Pancreas (tissue), 10 donors: ENCODE measurements around the gene PROCR. TPM values are rescaled to one million over a fixed set of nuclear protein-coding genes. Genes with fewer than 3 reads are reported as not detected.

Experiments
- ATAC-seq, 4 donors: fragments of 200-7000 bp; cut with Tn5 transposase; one replicate each; pipeline versions ENCODE4 v1.8.0 to v1.9.1; 2020; ENCODE audit warnings: mild to moderate bottlenecking in 4 of 4, moderate library complexity in 4 of 4
- DNase-seq, 6 donors: peaks; one replicate each; pipeline ENCODE4 v3.0.0-alpha.2; 2020
- FAIRE-seq: peaks from 2 replicates; lab custom pipeline; 2012; peaks lifted over from hg19 to GRCh38; lab: Jason Lieb, UNC
- H3K27ac ChIP-seq, 4 donors: fragments of 200-600 bp; sonication (generic); 1 replicate in 3 of 4; 2 replicates in 1 of 4; pipeline versions ENCODE4 v1.5.0 to v1.8.0; 2020
- H3K27me3 ChIP-seq, 4 donors: fragments of 200-600 bp; one replicate each; pipeline ENCODE4 v1.8.0; 2021
- H3K36me3 ChIP-seq, 3 donors: fragments of 200-600 bp; sonication (generic) in 1 of 3; one replicate each; pipeline versions ENCODE4 v1.5.0 to v1.8.0; 2020 to 2021
- H3K4me1 ChIP-seq, 3 donors: fragments of 200-600 bp; one replicate each; pipeline ENCODE4 v1.8.0; 2021
- H3K4me3 ChIP-seq, 4 donors: fragments of 200-600 bp; sonication (generic) in 2 of 4; one replicate each; pipeline versions ENCODE4 v1.5.0 to v1.8.0; 2020 to 2021
- H3K9me3 ChIP-seq, 4 donors: fragments of 200-600 bp; one replicate each; pipeline ENCODE4 v1.8.0; 2021
- WGBS, 2 donors: extraction: QIAGEN DNeasy Blood & Tissue Kit; methylation state at CpG; one replicate each; pipeline ENCODE4 v1.1.7; 2013; 5-methylcytosine and 5-hydroxymethylcytosine counted together
- intact Hi-C, 3 donors: fragments of 100-400 bp; cut with DNase I; formaldehyde crosslinking; loops; one replicate each; pipeline versions ENCODE4 v1.11.1 to v1.14.2; 2022
- polyA plus RNA-seq, 2 donors: library from polyadenylated mRNA; stranded (reverse); fragments of 200-250 nt; gene quantifications; one replicate each; pipeline ENCODE4 v1.2.3, GENCODE V29; 2013
- total RNA-seq, 6 donors: library from RNA; stranded (reverse); fragmentation: NEBNext Ultra II Directional in 4 of 6; extraction: Animal tissue kit (Norgen Biotek cat#: 25700) in 4 of 6; gene quantifications; one replicate each; pipeline versions ENCODE4 v1.2.1 to v1.2.4, GENCODE V29; 2021 to 2023
- TF ChIP-seq, protein P1 (sequence below), 4 donors: fragments of 200-600 bp; sonication (generic) in 3 of 4; IDR thresholded peaks; one replicate each; pipeline versions ENCODE4 v1.5.0 to v1.8.0; 2021; ENCODE audit warnings: antibody characterized with exemption in 4 of 4
- donor health status: healthy with polysubstance abuse.
- donor health status: DM: no; HTN: no; CAD: no; lungs with moderate emphysema.
- donor health status: DM: no; HTN: no; CAD: no.
- donor health status: control.
- donor health status: control.
- donor health status: Bipolar disorder and iron deficiency.
- donor health status: DM: yes; HTN: yes; CAD: no.
- donor health status: DM: no; HTN: no; CAD: no.
- donor health status: DM: no; HTN: no; CAD: no.
- donor health status: DM: yes; HTN: yes; CAD: no.

Gene PROCR
- total and polyA plus RNA-seq, 8 donors, result 3.2 to 16.8 (median 10.8) TPM

GRCh38 chr20:35131934-35132333 lies 39.9 kb upstream of the PROCR start:
- H3K4me3 ChIP-seq, result no peak overlapping the region
- FAIRE-seq (no peak), ATAC-seq (no peak), DNase-seq (no peak)
- 83 to 85% methylated on average over 4 of the region's 4 CpGs for WGBS, 2 donors
- H3K36me3 ChIP-seq, result peaks cover 0 to 51% (median 11%) of the 10 kb centered on the region in 3 donors
- H3K27me3 ChIP-seq, result no peaks in the 10 kb centered on the region
- H3K4me1 ChIP-seq, result peaks cover 0 to 10% (median 6%) of the 10 kb centered on the region in 3 donors
- no peak overlapping the region for H3K27ac ChIP-seq
- intact Hi-C loops, result no loop called here
- no peaks in the 10 kb centered on the region for H3K9me3 ChIP-seq
- TF ChIP-seq, protein P1, sequence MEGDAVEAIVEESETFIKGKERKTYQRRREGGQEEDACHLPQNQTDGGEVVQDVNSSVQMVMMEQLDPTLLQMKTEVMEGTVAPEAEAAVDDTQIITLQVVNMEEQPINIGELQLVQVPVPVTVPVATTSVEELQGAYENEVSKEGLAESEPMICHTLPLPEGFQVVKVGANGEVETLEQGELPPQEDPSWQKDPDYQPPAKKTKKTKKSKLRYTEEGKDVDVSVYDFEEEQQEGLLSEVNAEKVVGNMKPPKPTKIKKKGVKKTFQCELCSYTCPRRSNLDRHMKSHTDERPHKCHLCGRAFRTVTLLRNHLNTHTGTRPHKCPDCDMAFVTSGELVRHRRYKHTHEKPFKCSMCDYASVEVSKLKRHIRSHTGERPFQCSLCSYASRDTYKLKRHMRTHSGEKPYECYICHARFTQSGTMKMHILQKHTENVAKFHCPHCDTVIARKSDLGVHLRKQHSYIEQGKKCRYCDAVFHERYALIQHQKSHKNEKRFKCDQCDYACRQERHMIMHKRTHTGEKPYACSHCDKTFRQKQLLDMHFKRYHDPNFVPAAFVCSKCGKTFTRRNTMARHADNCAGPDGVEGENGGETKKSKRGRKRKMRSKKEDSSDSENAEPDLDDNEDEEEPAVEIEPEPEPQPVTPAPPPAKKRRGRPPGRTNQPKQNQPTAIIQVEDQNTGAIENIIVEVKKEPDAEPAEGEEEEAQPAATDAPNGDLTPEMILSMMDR (IDR thresholded peaks at IDR 0.05), result no peak

DNA sequence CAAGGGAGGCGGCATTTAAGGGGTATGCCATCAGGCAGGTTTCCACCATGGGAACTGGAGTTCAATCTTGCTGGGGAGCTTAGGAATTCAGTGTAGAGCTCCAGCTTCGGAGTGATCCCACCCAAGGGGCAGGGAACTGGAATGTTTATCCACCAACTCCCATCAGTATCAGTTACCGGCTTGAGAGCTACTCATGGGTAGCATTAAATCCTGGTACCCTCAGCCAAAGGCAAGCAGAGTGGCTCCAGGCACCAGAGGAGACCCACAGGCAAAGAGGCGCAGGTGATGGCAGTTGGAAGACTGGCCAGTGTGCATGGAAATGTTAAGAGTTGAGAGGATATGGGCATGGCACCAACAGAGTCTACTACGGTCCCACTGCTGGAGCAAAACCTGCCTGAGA lies 38.8 kb upstream of the PROCR start:
- TF ChIP-seq, protein P1 (IDR thresholded peaks at IDR 0.05), result no peak
- no peak for FAIRE-seq

GRCh38 chr20:35133735-35134134 lies 38.1 kb upstream of the PROCR start:
- intact Hi-C loops, result no loop called here
- Histone ChIP-seq H3K36me3 (peaks cover 0 to 54% (median 18%) of the 10 kb centered on the region in 3 donors), H3K27me3 (no peaks in the 10 kb centered on the region), H3K4me3 (no peak overlapping the region), H3K27ac (no peak overlapping the region), H3K9me3 (no peaks in the 10 kb centered on the region), H3K4me1 (peaks cover 0 to 10% (median 6%) of the 10 kb centered on the region in 3 donors)
- DNase-seq (no peak), ATAC-seq (no peak), FAIRE-seq (no peak)
- TF ChIP-seq, protein P1 (IDR thresholded peaks at IDR 0.05), result no peak
- 77 to 84% methylated on average over 5 of the region's 5 CpGs for WGBS, 2 donors

More for the DNA sequence above, 38.8 kb upstream of the PROCR start:
- Histone ChIP-seq H3K9me3 (no peaks in the 10 kb centered on the region), H3K27me3 (no peaks in the 10 kb centered on the region), H3K27ac (no peak overlapping the region), H3K4me3 (no peak overlapping the region), H3K4me1 (peaks cover 0 to 10% (median 6%) of the 10 kb centered on the region in 3 donors), H3K36me3 (peaks cover 0 to 53% (median 15%) of the 10 kb centered on the region in 3 donors)
- intact Hi-C loops, result no loop called here
- 95% methylated on average over 5 of the region's 5 CpGs for WGBS, 2 donors
- no peak for DNase-seq
- no peak for ATAC-seq

DNA sequence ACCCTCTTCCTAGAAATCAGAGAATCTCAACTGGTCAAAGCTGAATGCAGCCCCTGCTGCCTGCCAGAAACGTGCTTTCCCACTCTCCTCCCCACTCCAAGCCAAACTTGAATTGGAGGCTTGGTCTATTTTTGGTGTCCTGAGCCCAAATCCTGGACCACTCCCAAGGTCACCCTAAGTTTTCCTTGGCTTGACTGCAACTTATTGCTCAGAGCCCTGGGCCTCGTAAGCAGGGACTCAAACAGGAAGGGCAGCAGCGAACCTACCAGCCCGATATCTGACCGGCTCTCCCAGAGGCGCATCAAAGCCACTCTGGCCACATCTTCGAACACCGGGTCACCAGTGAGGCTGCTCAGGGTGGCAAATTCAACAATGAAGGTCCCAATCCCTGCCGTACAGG lies 37.4 kb upstream of the PROCR start:
- Histone ChIP-seq H3K4me1 (peaks cover 0 to 10% (median 6%) of the 10 kb centered on the region in 3 donors), H3K36me3 (peaks cover 0 to 56% (median 18%) of the 10 kb centered on the region in 3 donors), H3K4me3 (no peak overlapping the region), H3K9me3 (no peaks in the 10 kb centered on the region), H3K27ac (no peak overlapping the region), H3K27me3 (no peaks in the 10 kb centered on the region)
- peak; percentile 59 to 81 (median 64) for ATAC-seq
- DNase-seq, result peak in 3 of 6 donors; percentile 37 to 43 (median 39)
- TF ChIP-seq, protein P1 (IDR thresholded peaks at IDR 0.05), result no peak
- WGBS, 2 donors, result 45 to 57% methylated on average over 9 of the region's 9 CpGs
- intact Hi-C loops, result no loop called here
- no peak for FAIRE-seq

- TF ChIP-seq, protein P1 (IDR thresholded peaks at IDR 0.05), result no peak
- no peaks in the 10 kb centered on the region for H3K9me3 ChIP-seq
- intact Hi-C loops, result no loop called here
- H3K27me3 ChIP-seq, result no peaks in the 10 kb centered on the region
- ATAC-seq (peak in 2 of 4 donors; percentile 15 to 25), DNase-seq (no peak), FAIRE-seq (no peak)
- no peak overlapping the region for H3K27ac ChIP-seq
- WGBS, 2 donors, result 74 to 85% methylated on average over 6 of the region's 6 CpGs
- H3K4me3 ChIP-seq, result no peak overlapping the region
- peaks cover 0 to 10% (median 6%) of the 10 kb centered on the region in 3 donors for H3K4me1 ChIP-seq
- H3K36me3 ChIP-seq, result peaks cover 0 to 60% (median 18%) of the 10 kb centered on the region in 3 donors
Observed at GRCh38 chr20:35134880-35135279, 37.0 kb upstream of the PROCR start.
